Peyer's patch (tissue), 4 donors: ENCODE data around the gene FMR1.

Experiments used
- CTCF ChIP-seq, 6 experiments: fragments of 450-650 bp in 4 of 6; fragments of 200-600 bp in 2 of 6; sonication (generic) in 1 of 6; IDR thresholded peaks; one replicate each; pipeline ENCODE4 v1.5.1; 2017 to 2019; ENCODE audit warnings: antibody characterized with exemption in 6 of 6, mild to moderate bottlenecking in 3 of 6, moderate library complexity in 1 of 6
- POLR2A ChIP-seq, 2 donors: fragments of 450-650 bp; IDR thresholded peaks; one replicate each; pipeline ENCODE4 v1.5.1; 2017; ENCODE audit warnings: antibody characterized with exemption in 2 of 2, mild to moderate bottlenecking in 2 of 2, moderate library complexity in 2 of 2

- TF ChIP-seq POLR2A (IDR thresholded peaks at IDR 0.05), result no peak
- TF ChIP-seq CTCF (IDR thresholded peaks at IDR 0.05), result no peak
Observed at GRCh38 chrX:147935156-147935758, 23.5 kb downstream of the FMR1 start.
